T-helper 1 cell treated with Interleukin-12 subunit alpha and Interleukin-12 subunit beta and Interleukin-4 antibody, amounts not matched to agents 30 ng/mL and 1 ng/mL, for 36 hours (primary cell): Measurements from ENCODE around the gene EVX2. TPM values are rescaled to one million over a fixed set of nuclear protein-coding genes. Genes with fewer than 3 reads are reported as not detected.

ENCODE experiments used
- intact Hi-C: fragments of 100-400 bp; cut with micrococcal nuclease; formaldehyde crosslinking; loops from one replicate; pipeline ENCODE4 v1.15.1; 2024
- total RNA-seq: library from RNA; stranded (reverse); gene quantifications from 2 replicates; pipeline ENCODE4 v1.2.3, GENCODE V29; 2022

Gene EVX2
- total RNA-seq, 1 donor from 2014 or later = not detected

- intact Hi-C loops = no loop called here
Measured at GRCh38 chr2:176085120-176085788, 1.5 kb upstream of the EVX2 start.

- intact Hi-C loops = loop anchor here (1.0 kb wide), 1 partner anchor 47 kb away; no protein-coding TSS in a partner anchor
Measured at GRCh38 chr2:176084611-176085119, 903 bp upstream of the EVX2 start.

GRCh38 chr2:176082824-176083751, 674 bp downstream of the EVX2 start:
- intact Hi-C loops = loop anchor here (2.0 kb wide), 1 partner anchor 80 kb away; no protein-coding TSS in a partner anchor

- intact Hi-C loops = loop anchor here (2.0 kb wide), 1 partner anchor 80 kb away; no protein-coding TSS in a partner anchor
Measured at GRCh38 chr2:176082525-176082823, 1.3 kb downstream of the EVX2 start.

GRCh38 chr2:176081837-176082524, 1.8 kb downstream of the EVX2 start:
- intact Hi-C loops = loop anchor here (2.0 kb wide), 1 partner anchor 81 kb away; no protein-coding TSS in a partner anchor

- intact Hi-C loops = no loop called here
Measured at GRCh38 chr2:176081376-176081836, 2.4 kb downstream of the EVX2 start.

GRCh38 chr2:176080540-176081375, 3.0 kb downstream of the EVX2 start:
- intact Hi-C loops = no loop called here

- intact Hi-C loops = loop anchor here (2.0 kb wide), 4 partner anchors 31 to 389 kb away; partner anchors contain the start of gene HOXD3
Measured at GRCh38 chr2:176079831-176080539, 3.8 kb downstream of the EVX2 start.

- intact Hi-C loops = loop anchor here (2.0 kb wide), 4 partner anchors 31 to 389 kb away; partner anchors contain the start of gene HOXD3
Measured at GRCh38 chr2:176079285-176079830, 4.4 kb downstream of the EVX2 start.

GRCh38 chr2:176078541-176079284, 5.0 kb downstream of the EVX2 start:
- intact Hi-C loops = loop anchor here (2.0 kb wide), 4 partner anchors 32 to 388 kb away; partner anchors contain the start of gene HOXD3

- intact Hi-C loops = no loop called here
Measured at GRCh38 chr2:176076796-176077195, 7.0 kb downstream of the EVX2 start.

- intact Hi-C loops = no loop called here
Measured at GRCh38 chr2:176076063-176076462, 7.7 kb downstream of the EVX2 start.

GRCh38 chr2:176075481-176075880, 8.3 kb downstream of the EVX2 start:
- intact Hi-C loops = no loop called here

GRCh38 chr2:176074919-176075425, 8.8 kb downstream of the EVX2 start:
- intact Hi-C loops = no loop called here

GRCh38 chr2:176072951-176073904, 10.5 kb downstream of the EVX2 start:
- intact Hi-C loops = no loop called here

GRCh38 chr2:176072292-176072669, 11.5 kb downstream of the EVX2 start:
- intact Hi-C loops = no loop called here
